DOHH2 (cell line): ENCODE data around the gene ZNF557.

ENCODE experiments used
- H3F3A ChIP-seq: fragments of 200-600 bp; sonication (generic), shearing (Covaris generic); 2 replicates; pipeline ENCODE4 v1.6.0; 2016; ENCODE audit warnings: antibody characterized with exemption, mild to moderate bottlenecking; ENCODE audit not compliant: control insufficient read depth, insufficient read depth
- H3K27ac ChIP-seq: fragments of 200-600 bp; sonication (generic); 2 replicates; pipeline ENCODE4 v1.5.1; 2014; ENCODE audit warnings: low read depth, mild to moderate bottlenecking, low read length, moderate library complexity
- H3K27me3 ChIP-seq: fragments of 200-600 bp; sonication (generic); 2 replicates; pipeline ENCODE4 v1.6.1; 2014; ENCODE audit warnings: mild to moderate bottlenecking, low read length, mixed read lengths; ENCODE audit not compliant: control insufficient read depth
- H3K36me3 ChIP-seq: fragments of 200-600 bp; sonication (generic); 2 replicates; pipeline ENCODE4 v1.6.1; 2014; ENCODE audit warnings: mild to moderate bottlenecking, low read length, moderate library complexity, mixed read lengths; ENCODE audit not compliant: control insufficient read depth
- H3K4me1 ChIP-seq: fragments of 200-600 bp; sonication (generic); 2 replicates; pipeline ENCODE4 v1.6.1; 2014; ENCODE audit warnings: mild to moderate bottlenecking, low read length, mixed read lengths; ENCODE audit not compliant: control insufficient read depth
- H3K4me2 ChIP-seq: fragments of 200-600 bp; sonication (generic); 2 replicates; pipeline ENCODE4 v1.6.0; 2014; ENCODE audit warnings: mild to moderate bottlenecking, low read length, moderate library complexity
- H3K4me3 ChIP-seq: fragments of 200-600 bp; sonication (generic); 2 replicates; pipeline ENCODE4 v1.5.1; 2014; ENCODE audit warnings: mild to moderate bottlenecking, low read length, mixed read lengths
- H3K79me2 ChIP-seq: fragments of 200-600 bp; sonication (generic); 2 replicates; pipeline ENCODE4 v1.6.1; 2014; ENCODE audit warnings: mild to moderate bottlenecking, low read length, mixed read lengths; ENCODE audit not compliant: control insufficient read depth
- H3K9me2 ChIP-seq: fragments of 200-600 bp; sonication (generic); replicated peaks from 2 replicates; pipeline ENCODE4 v1.6.1; 2014; ENCODE audit warnings: mild to moderate bottlenecking, low read length, mixed read lengths; ENCODE audit not compliant: control insufficient read depth
- H3K9me3 ChIP-seq: fragments of 200-600 bp; sonication (generic); 2 replicates; pipeline ENCODE4 v1.6.1; 2014; ENCODE audit warnings: antibody characterized with exemption, low read length, mixed read lengths; ENCODE audit not compliant: control insufficient read depth, insufficient read depth
- H4K20me1 ChIP-seq: fragments of 200-600 bp; sonication (generic); 2 replicates; pipeline ENCODE4 v1.6.0; 2014; ENCODE audit warnings: low read depth, mild to moderate bottlenecking, antibody characterized with exemption, low read length, moderate library complexity; ENCODE audit not compliant: control insufficient read depth, insufficient read depth
- CTCF ChIP-seq: fragments of 200-600 bp; sonication (generic); IDR thresholded peaks from one replicate; pipeline ENCODE4 v1.5.1; 2014; ENCODE audit warnings: antibody characterized with exemption, mild to moderate bottlenecking, low read depth, low read length; ENCODE audit not compliant: poor library complexity, severe bottlenecking
- EZH2phosphoT487 ChIP-seq: fragments of 200-600 bp; sonication (generic); IDR thresholded peaks from 2 replicates; pipeline ENCODE4 v1.6.1; 2017; ENCODE audit warnings: borderline replicate concordance, mild to moderate bottlenecking, antibody characterized with exemption, low read length, moderate library complexity, mixed read lengths

The ZNF557 gene

GRCh38 chr19:7068599-7068998 lies 904 bp upstream of the ZNF557 start:
- Histone ChIP-seq H3K36me3 (peaks cover 33% of the 10 kb centered on the region), H3K27me3 (no peaks in the 10 kb centered on the region), H3F3A (peaks cover 3% of the 10 kb centered on the region), H3K9me3 (no peaks in the 10 kb centered on the region), H3K9me2 (no peaks in the 10 kb centered on the region), H3K27ac (no peak overlapping the region), H3K4me2 (peak overlapping the region; percentile 75), H3K4me1 (peaks cover 16% of the 10 kb centered on the region), H3K4me3 (peak overlapping the region; percentile 89), H4K20me1 (no peaks in the 10 kb centered on the region), H3K79me2 (peaks cover 22% of the 10 kb centered on the region)
- TF ChIP-seq CTCF: no peak
- no peak for TF ChIP-seq EZH2phosphoT487

DNA sequence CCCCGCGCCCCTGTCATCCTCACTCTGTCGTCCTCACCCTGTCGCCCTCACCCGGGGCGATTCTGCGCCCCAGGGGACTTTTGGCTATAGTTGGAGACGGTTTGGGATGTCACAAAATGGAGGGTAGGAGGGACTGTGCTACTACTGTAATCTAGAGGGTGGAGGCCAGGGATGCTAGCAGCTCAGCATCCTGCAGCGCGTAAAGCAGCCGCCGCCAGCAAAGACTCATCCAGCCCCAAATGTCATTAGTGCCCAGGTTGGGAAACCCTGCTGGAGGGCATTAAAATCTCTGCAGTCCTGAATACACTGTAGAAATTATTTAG lies 362 bp downstream of the ZNF557 start:
- H3K27ac ChIP-seq: peak overlapping the region; percentile 74

DNA sequence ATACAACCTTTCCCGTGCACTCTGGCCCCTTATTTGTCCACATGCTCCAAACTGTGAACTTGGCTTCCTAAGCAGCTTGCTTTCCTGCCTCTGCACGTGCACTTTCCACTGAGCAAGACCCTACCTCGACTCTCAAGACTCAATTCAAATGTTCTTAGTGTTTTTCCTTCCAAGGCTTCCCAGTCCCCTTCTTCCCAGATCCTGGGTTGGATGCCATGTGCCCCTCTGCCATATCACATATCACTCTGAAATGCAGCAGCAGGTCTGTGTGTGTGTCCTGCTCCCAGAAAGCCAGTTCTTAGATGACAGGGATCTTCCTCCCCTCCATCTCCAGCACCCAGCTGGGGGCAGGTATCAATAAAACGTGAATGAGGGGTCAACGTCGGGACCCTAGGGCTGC lies 3.0 kb downstream of the ZNF557 start:
- Histone ChIP-seq H3K4me3 (no peak overlapping the region), H3K79me2 (peaks cover 22% of the 10 kb centered on the region), H3K27ac (no peak overlapping the region), H3K27me3 (no peaks in the 10 kb centered on the region), H4K20me1 (no peaks in the 10 kb centered on the region), H3K4me2 (no peak overlapping the region), H3K9me2 (no peaks in the 10 kb centered on the region), H3F3A (no peaks in the 10 kb centered on the region), H3K4me1 (peaks cover 16% of the 10 kb centered on the region), H3K9me3 (peaks cover 4% of the 10 kb centered on the region; the same call in 1 of the 2 replicates), H3K36me3 (peaks cover 72% of the 10 kb centered on the region)
- TF ChIP-seq CTCF (no peak), EZH2phosphoT487 (no peak)

More for the DNA sequence above, 362 bp downstream of the ZNF557 start:
- Histone ChIP-seq H3K79me2 (peaks cover 22% of the 10 kb centered on the region), H4K20me1 (no peaks in the 10 kb centered on the region), H3K36me3 (peaks cover 45% of the 10 kb centered on the region), H3K4me1 (peaks cover 16% of the 10 kb centered on the region), H3K9me2 (no peaks in the 10 kb centered on the region), H3K9me3 (no peaks in the 10 kb centered on the region), H3K4me2 (peak overlapping the region; percentile 95), H3K27me3 (no peaks in the 10 kb centered on the region), H3F3A (peaks cover 3% of the 10 kb centered on the region; the same call in 1 of the 2 replicates), H3K4me3 (peak overlapping the region; percentile 89)
- TF ChIP-seq EZH2phosphoT487 (no peak), CTCF (no peak)
